ENCODE measurements around the gene EDRF1. TPM values are rescaled to one million over a fixed set of nuclear protein-coding genes. Genes with fewer than 3 reads are reported as not detected.

The EDRF1 gene, protein sequence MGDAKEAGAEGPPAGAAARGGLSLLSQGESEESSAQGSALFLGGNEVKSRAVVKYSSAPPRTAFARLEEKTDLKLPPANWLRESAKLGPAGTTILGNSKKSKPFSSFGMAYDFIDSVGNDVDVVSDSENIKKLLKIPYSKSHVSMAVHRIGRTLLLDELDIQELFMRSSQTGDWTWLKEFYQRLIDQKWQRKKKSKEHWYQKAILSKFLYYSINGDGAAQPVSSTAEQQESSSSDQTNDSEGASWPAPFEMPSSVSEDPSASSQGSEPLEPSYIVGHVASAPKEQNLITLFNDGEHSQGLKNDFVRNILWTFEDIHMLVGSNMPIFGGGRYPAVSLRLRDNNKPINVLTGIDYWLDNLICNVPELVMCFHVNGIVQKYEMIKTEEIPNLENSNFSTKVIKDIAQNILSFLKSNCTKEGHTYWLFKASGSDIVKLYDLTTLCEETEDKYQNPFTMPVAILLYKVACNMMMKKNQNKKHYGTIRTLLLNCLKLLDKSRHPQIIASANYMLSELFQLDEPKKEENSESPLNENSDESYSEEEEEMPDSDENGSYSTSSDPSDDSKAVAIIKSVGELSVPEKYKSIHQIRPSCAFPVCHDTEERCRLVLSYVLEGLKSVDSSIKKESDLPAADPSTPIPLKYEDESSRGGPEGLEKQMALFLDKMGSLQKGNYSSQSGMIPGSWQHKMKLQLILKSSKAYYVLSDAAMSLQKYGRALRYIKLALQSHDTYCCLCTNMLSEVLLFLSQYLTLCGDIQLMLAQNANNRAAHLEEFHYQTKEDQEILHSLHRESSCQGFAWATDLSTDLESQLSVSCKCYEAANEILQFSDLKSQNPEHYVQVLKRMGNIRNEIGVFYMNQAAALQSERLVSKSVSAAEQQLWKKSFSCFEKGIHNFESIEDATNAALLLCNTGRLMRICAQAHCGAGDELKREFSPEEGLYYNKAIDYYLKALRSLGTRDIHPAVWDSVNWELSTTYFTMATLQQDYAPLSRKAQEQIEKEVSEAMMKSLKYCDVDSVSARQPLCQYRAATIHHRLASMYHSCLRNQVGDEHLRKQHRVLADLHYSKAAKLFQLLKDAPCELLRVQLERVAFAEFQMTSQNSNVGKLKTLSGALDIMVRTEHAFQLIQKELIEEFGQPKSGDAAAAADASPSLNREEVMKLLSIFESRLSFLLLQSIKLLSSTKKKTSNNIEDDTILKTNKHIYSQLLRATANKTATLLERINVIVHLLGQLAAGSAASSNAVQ
- 50.4 TPM for total RNA-seq

DNA sequence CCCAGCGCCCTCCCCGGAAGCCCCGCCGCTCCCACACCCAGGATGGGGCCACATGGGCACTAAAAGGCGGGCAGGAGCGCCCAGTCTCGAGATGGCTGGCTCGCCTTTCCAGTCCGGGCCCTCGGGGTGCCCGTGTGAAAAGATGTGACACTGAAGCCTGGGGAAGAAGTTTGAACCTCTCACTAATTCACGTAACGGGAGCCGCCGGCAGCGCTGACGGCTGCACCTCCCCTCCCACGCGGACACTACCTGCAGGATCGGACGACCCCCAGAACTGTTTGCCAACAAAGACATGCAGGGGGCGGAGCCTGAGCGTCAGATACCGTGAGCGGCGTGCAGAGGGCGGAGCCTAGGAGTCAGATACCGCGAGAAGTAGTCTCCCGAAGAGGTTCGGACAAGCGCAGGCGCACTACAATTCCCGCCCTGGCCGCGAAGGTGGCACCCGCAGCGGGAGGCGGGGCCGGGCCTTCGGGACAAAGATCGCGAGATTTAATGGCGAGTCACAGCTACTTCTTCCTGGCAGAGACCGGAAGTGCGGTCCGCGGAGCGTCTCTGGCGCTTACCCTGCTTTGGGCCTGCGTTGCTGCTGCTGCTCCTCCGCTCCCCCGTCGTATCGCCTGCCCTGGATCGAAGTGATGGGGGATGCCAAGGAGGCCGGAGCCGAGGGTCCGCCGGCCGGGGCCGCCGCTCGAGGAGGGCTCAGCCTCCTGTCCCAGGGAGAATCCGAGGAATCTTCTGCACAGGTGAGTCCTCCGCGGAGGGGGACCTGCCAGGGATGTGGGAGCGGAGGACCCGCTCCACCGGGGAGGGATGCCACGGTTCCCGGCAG lies at the start of gene EDRF1:
TSS of gene EDRF1 (plus strand) at position 537 of the 829 bp plus-strand sequence. CDS start at position 636, 99 bp downstream.

DNA sequence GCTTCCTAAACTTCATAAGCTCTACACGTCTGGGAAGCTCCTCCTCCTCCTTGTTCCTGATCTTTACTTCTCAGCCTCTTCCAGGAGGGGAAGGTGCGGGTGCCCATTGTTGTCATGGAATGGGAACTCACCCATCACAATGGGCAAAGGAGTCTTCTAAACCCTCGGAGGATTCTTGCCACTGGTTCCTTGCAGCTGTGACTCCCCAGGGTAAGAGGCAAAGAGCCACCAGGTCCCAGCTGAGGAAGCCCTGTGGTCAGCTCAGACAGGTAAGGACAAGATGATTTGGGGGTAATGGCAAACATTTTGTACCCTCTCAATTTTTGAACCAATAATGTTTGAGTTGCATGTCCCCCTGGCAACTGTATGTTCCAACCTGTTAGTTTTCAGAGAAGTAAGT lies 36.4 kb upstream of the EDRF1 start, which contains the start of gene TEX36:
TSS of gene TEX36 (minus strand) at position 101 of the 400 bp plus-strand sequence. CDS start 174 bp downstream, outside the sequence.

DNA sequence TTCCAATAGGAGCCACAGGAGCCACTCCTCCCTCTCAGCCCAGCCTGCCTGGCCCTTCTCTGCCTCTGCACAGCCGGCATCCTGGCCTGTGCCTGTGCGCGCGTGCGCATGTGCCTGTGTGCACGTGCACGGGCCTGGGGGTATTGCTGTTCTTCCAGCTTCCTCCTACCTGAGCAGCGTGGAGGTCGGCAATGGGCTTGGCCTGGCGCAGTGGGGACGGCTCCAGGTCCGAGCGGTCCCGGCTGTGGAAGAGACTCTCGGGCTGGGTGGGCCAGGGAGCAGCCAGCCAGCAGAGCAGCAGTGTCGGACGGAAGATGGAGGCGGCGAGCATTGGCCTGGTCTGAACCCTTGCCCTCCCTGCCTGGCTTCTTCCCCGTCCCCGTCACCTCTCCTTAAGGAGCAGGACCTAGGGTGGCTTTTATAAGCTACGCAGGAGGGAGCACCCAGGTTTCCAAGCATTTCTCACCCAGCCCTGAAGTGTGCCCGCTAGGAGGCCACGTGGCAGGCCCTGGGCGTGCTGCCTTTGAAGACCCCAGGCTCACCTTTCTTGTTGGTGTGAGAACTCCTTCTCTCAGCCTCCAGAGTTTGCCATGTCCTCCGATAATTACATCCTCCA lies 56.1 kb downstream of the EDRF1 start, which contains the start of gene MMP21:
TSS of gene MMP21 (minus strand) at position 331 of the 616 bp plus-strand sequence. CDS start at position 331, 0 bp downstream.

Other genes with a start within 250 kb of the EDRF1 start
- not detected for gene TEX36, start 36.5 kb upstream of the EDRF1 start, total RNA-seq
- gene MMP21, start 56.1 kb downstream of the EDRF1 start, total RNA-seq = 1.2 TPM
- 55.3 TPM for gene UROS, start 103.5 kb downstream of the EDRF1 start, total RNA-seq
- 63.5 TPM for gene BCCIP, start 103.8 kb downstream of the EDRF1 start, total RNA-seq
- gene DHX32, start 161.6 kb downstream of the EDRF1 start, total RNA-seq = 48.4 TPM
- 3.1 TPM for gene FANK1, start 176.9 kb downstream of the EDRF1 start, total RNA-seq

All from camera-type eye (tissue), 1 donor.